K562 (cell line): ENCODE data around the gene TGFA. TPM values are rescaled to one million over a fixed set of nuclear protein-coding genes. Genes with fewer than 3 reads are reported as not detected.

Experiments
- ATAC-seq: fragments of 200-7000 bp; cut with Tn5 transposase; 3 replicates; pipeline ENCODE4 v1.9.1; 2020; ENCODE audit warnings: moderate library complexity
- BruUV-seq: library from RNA; stranded (reverse); fragments of 400-500 nt; replicated peaks from 2 replicates; lab custom pipeline; 2021; lab: Mats Ljungman, UMichigan
- CTCF ChIA-PET: fragments of 300-600 bp; formaldehyde crosslinking; extraction: SDS; loops from one replicate; lab custom pipeline; 2021; ENCODE audit warnings: low intra/inter-chr PET ratio; lab: Yijun Ruan, JAX
- POLR2A ChIA-PET: fragments of 300-600, 350-650 bp; sonication (Branson Sonifier 250); formaldehyde crosslinking; extraction: SDS; loops from one replicate; lab custom pipeline; 2021; ENCODE audit warnings: antibody characterized with exemption, inconsistent platforms; lab: Yijun Ruan, JAX
- DNase-seq, 4 experiments: peaks; one replicate each; pipeline versions ENCODE4 v3.0.0 to v3.0.0-alpha.2; 2011 to 2018; ENCODE audit warnings: low spot score in 3 of 4, mixed read lengths in 3 of 4; ENCODE audit errors: extremely low read depth in 1 of 4
- FAIRE-seq: peaks from 2 replicates; lab custom pipeline; 2011; peaks lifted over from hg19 to GRCh38; lab: Jason Lieb, UNC
- H2AFZ ChIP-seq: 2 replicates; pipeline ENCODE4 v1.6.0; 2011; ENCODE audit warnings: low read depth, low read length, control low read depth, inconsistent platforms
- H3K27ac ChIP-seq: fragments of 200-600 bp; 3 replicates; pipeline ENCODE4 v1.8.0; 2011; ENCODE audit warnings: low read depth, mild to moderate bottlenecking, control low read depth, inconsistent platforms, low read length, moderate library complexity, mixed read lengths; ENCODE audit errors: extremely low read depth
- H3K27me3 ChIP-seq, 2 experiments: fragments of 300-600 bp in 1 of 2; 2 replicates in 1 of 2; 3 replicates in 1 of 2; pipeline versions ENCODE4 v1.6.0 to v1.8.0; 2011; ENCODE audit warnings: inconsistent platforms in 2 of 2, low read length in 2 of 2, mild to moderate bottlenecking in 1 of 2, mixed read lengths in 1 of 2, moderate library complexity in 1 of 2; ENCODE audit not compliant: control insufficient read depth in 2 of 2, insufficient read depth in 2 of 2
- H3K36me3 ChIP-seq: fragments of 300-600 bp; 3 replicates; pipeline ENCODE4 v1.8.0; 2011; ENCODE audit warnings: mild to moderate bottlenecking, low read length, inconsistent platforms; ENCODE audit not compliant: control insufficient read depth, insufficient read depth
- H3K4me1 ChIP-seq, 2 experiments: fragments of 200-600 bp in 1 of 2; replicated peaks in 1 of 2; 2 replicates in 1 of 2; 3 replicates in 1 of 2; pipeline versions ENCODE4 v1.5.1 to v1.8.0; 2011; ENCODE audit warnings: inconsistent platforms in 2 of 2, low read length in 2 of 2, mild to moderate bottlenecking in 1 of 2, mixed read lengths in 1 of 2, moderate library complexity in 1 of 2; ENCODE audit not compliant: control insufficient read depth in 2 of 2, insufficient read depth in 2 of 2
- H3K4me2 ChIP-seq: 2 replicates; pipeline ENCODE4 v1.6.1; 2011; ENCODE audit warnings: low read length, control low read depth, inconsistent platforms, mixed read lengths; ENCODE audit not compliant: insufficient read depth
- H3K4me3 ChIP-seq: fragments of 200-600 bp; sonication (generic), shearing (Covaris generic); 2 replicates; pipeline ENCODE4 v1.5.1; 2016; ENCODE audit warnings: control low read depth, inconsistent platforms
- H3K79me2 ChIP-seq: fragments of 200-600 bp; 3 replicates; pipeline ENCODE4 v1.8.0; 2011; ENCODE audit warnings: low read length, inconsistent platforms; ENCODE audit not compliant: control insufficient read depth, insufficient read depth
- H3K9ac ChIP-seq, 2 experiments: 2 replicates each; pipeline versions ENCODE4 v1.6.0 to v1.6.1; 2011; ENCODE audit warnings: low read depth in 2 of 2, low read length in 2 of 2, control low read depth in 1 of 2, inconsistent platforms in 1 of 2, mild to moderate bottlenecking in 1 of 2, mixed read lengths in 1 of 2; ENCODE audit not compliant: insufficient read depth in 1 of 2
- H3K9me1 ChIP-seq: one replicate; pipeline ENCODE4 v1.6.0; 2011; ENCODE audit warnings: inconsistent platforms, mild to moderate bottlenecking, low read length, moderate library complexity; ENCODE audit not compliant: control insufficient read depth, insufficient read depth
- H3K9me3 ChIP-seq: replicated peaks from 2 replicates; pipeline ENCODE4 v1.5.1; 2011; ENCODE audit warnings: low read depth, low read length, inconsistent platforms; ENCODE audit not compliant: control insufficient read depth, insufficient read depth
- H4K20me1 ChIP-seq: replicated peaks from 2 replicates; pipeline ENCODE4 v1.6.1; 2011; ENCODE audit warnings: low read length, inconsistent platforms, mixed read lengths; ENCODE audit not compliant: control insufficient read depth, insufficient read depth
- EZH2 ChIP-seq: IDR thresholded peaks from 2 replicates; pipeline ENCODE4 v1.6.1; 2012; ENCODE audit warnings: low read depth, mild to moderate bottlenecking, inconsistent platforms, low read length, borderline replicate concordance
- PTBP1 ChIP-seq: fragments of 200-400 bp; formaldehyde crosslinking; IDR thresholded peaks from 2 replicates; pipeline ENCODE4 v1.6.1; 2017; ENCODE audit warnings: low read depth, low read length
- SAP30 ChIP-seq: fragments of 200-600 bp; sonication (generic); IDR thresholded peaks from 2 replicates; pipeline ENCODE4 v1.6.1; 2012; ENCODE audit warnings: borderline replicate concordance, low read depth, mild to moderate bottlenecking, moderate library complexity, low read length, control low read depth, inconsistent platforms; ENCODE audit not compliant: insufficient read depth, poor library complexity, severe bottlenecking
- WGBS: fragments of 100-300 bp; shearing (Covaris generic); methylation state at CpG from one replicate; pipeline ENCODE4 v1.1.6; 2016; ENCODE audit warnings: low coverage, mixed read lengths; ENCODE audit not compliant: insufficient coverage; ENCODE audit errors: missing lambda C conversion rate; 5-methylcytosine and 5-hydroxymethylcytosine counted together
- in situ Hi-C: fragments of 300-500 bp; cut with MboI; formaldehyde crosslinking; loops from 4 replicates; pipeline ENCODE4 v1.15.0; 2018; ENCODE audit warnings: inconsistent platforms, mixed read lengths
- intact Hi-C: fragments of 100-400 bp; cut with micrococcal nuclease; formaldehyde crosslinking; loops from 2 replicates; pipeline ENCODE4 v1.14.2; 2022
- polyA plus RNA-seq, 8 experiments: library from polyadenylated mRNA; depleted of rRNA in 4 of 8; stranded (reverse) in 5 of 8; unstranded in 3 of 8; fragments of >200 nt; fragmentation: Nextera tagmentation in 2 of 8; fragmentation: Illumina TruSeq in 1 of 8; extraction: Ambion mirVana in 2 of 8; extraction: Trizol in 1 of 8; gene quantifications; 2 replicates each; pipeline versions ENCODE4 v1.2.1 to v1.2.3, GENCODE V29; 2011 to 2014; ENCODE audit warnings: inconsistent platforms in 1 of 8, missing spikeins in 1 of 8
- total RNA-seq, 7 experiments: library from RNA; depleted of rRNA in 6 of 7; stranded (reverse); fragments of >200 nt in 6 of 7; fragmentation: Illumina TruSeq in 2 of 7; extraction: Trizol in 2 of 7; gene quantifications; 2 replicates each; pipeline versions ENCODE4 v1.2.1 to v1.2.3, GENCODE V29; 2011 to 2021; ENCODE audit warnings: low replicate concordance in 1 of 7
- TF ChIP-seq, protein P1 (sequence below): fragments of 250-450 bp; sonication (Bioruptor Pico); IDR thresholded peaks from 2 replicates; pipeline ENCODE4 v1.4.0; 2020

TGFA gene
- total and polyA plus RNA-seq, 9 of the 15 experiments (the other 6 are each of a cell fraction or from before 2014, with no cell fraction given), result not detected

DNA sequence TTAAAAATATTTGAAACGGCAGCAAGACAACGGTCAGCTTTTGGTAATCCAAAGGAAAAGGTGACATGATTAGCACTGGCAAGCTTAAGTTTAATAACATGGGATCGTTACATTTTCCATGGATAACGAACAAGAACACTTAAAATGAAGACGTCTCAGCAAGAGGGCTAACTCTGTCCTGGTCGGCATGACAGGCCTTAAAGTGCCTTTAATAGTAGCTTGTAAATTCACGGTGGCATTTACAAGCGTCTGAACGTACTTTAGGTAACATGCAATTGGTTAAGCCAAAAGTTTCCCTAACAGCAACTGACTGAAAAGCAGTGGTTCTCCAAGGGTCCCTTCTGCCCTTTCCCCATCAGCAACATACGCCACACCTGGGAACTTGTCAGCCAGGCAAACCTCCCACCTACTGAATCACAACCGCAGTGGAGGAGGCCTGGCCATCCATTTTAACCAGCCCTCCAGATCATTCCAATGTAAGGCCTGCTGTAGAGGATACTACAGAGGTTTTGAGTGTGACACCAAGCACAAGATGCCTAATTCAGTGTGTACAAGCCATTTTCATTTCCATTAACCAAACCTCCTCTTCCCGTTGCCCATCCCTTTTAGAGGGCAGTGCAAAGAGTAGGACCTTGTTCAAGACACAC is 4.4 kb downstream of the TGFA start (continued):
- TF ChIP-seq, protein P1, sequence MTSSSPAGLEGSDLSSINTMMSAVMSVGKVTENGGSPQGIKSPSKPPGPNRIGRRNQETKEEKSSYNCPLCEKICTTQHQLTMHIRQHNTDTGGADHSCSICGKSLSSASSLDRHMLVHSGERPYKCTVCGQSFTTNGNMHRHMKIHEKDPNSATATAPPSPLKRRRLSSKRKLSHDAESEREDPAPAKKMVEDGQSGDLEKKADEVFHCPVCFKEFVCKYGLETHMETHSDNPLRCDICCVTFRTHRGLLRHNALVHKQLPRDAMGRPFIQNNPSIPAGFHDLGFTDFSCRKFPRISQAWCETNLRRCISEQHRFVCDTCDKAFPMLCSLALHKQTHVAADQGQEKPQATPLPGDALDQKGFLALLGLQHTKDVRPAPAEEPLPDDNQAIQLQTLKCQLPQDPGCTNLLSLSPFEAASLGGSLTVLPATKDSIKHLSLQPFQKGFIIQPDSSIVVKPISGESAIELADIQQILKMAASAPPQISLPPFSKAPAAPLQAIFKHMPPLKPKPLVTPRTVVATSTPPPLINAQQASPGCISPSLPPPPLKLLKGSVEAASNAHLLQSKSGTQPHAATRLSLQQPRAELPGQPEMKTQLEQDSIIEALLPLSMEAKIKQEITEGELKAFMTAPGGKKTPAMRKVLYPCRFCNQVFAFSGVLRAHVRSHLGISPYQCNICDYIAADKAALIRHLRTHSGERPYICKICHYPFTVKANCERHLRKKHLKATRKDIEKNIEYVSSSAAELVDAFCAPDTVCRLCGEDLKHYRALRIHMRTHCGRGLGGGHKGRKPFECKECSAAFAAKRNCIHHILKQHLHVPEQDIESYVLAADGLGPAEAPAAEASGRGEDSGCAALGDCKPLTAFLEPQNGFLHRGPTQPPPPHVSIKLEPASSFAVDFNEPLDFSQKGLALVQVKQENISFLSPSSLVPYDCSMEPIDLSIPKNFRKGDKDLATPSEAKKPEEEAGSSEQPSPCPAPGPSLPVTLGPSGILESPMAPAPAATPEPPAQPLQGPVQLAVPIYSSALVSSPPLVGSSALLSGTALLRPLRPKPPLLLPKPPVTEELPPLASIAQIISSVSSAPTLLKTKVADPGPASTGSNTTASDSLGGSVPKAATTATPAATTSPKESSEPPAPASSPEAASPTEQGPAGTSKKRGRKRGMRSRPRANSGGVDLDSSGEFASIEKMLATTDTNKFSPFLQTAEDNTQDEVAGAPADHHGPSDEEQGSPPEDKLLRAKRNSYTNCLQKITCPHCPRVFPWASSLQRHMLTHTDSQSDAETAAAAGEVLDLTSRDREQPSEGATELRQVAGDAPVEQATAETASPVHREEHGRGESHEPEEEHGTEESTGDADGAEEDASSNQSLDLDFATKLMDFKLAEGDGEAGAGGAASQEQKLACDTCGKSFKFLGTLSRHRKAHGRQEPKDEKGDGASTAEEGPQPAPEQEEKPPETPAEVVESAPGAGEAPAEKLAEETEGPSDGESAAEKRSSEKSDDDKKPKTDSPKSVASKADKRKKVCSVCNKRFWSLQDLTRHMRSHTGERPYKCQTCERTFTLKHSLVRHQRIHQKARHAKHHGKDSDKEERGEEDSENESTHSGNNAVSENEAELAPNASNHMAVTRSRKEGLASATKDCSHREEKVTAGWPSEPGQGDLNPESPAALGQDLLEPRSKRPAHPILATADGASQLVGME (CRISPR knock-in tag), result no peak

DNA sequence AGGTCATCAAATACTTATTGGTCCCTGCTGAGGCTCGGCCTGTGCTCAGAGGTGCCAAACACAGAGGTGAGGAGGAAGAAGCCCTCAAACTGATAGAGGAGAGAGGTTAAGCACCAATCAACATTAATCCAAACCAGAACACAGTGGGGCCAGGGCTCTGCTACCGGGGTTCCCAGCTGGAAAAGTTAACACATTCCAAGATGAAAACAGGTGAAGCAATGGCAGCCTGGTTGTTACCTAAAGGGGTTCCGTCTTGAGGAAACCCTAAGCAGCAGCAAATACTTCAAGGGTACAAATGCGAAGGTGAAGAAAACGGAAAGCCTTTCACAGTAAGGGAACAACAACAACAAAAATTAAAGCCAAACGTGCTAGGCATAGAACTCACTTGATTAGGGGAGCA is 5.4 kb downstream of the TGFA start:
- ChIA-PET CTCF (no interaction called here), POLR2A (interaction anchor here (0.6 to 0.8 kb wide), 2 partner anchors 12 to 185 kb away, joined by 3 to 4 read pairs; no protein-coding TSS in a partner anchor)
- Histone ChIP-seq H3K36me3 (no peaks in the 10 kb centered on the region), H3K9me1 (no peaks in the 10 kb centered on the region), H4K20me1 (no peaks in the 10 kb centered on the region), H3K27ac (no peak overlapping the region), H3K4me1 (peaks cover 0 to 3% of the 10 kb centered on the region in 2 experiments; a peak in 2 of 5 replicates), H3K79me2 (no peaks in the 10 kb centered on the region), H2AFZ (no peak overlapping the region), H3K27me3 (peaks cover 26 to 37% of the 10 kb centered on the region in 2 experiments), H3K4me3 (no peak overlapping the region), H3K9ac (no peak overlapping the region), H3K9me3 (no peaks in the 10 kb centered on the region), H3K4me2 (no peak overlapping the region)
- FAIRE-seq, result no peak
- in situ Hi-C loops (no loop called here), intact Hi-C loops (no loop called here)
- no TSS peak for BruUV-seq
- 0% methylated on average over 6 of the region's 6 CpGs for WGBS
- TF ChIP-seq SAP30 (no peak), EZH2 (no peak), PTBP1 (no peak)
- no peak for ATAC-seq
- no peak for DNase-seq
